Brain pericyte (primary cell): ENCODE results near the gene SPEG.
A peak's percentile ranks its signal among the peaks of the same experiment; 100 is the strongest.

Source experiments
- DNase-seq: peaks from one replicate; pipeline ENCODE4 v3.0.0-alpha.2; 2012; ENCODE audit warnings: low read depth, low spot score

SPEG gene

GRCh38 chr2:219530048-219530963, 95.7 kb downstream of the SPEG start:
- DNase-seq, result peak; percentile 48

DNA sequence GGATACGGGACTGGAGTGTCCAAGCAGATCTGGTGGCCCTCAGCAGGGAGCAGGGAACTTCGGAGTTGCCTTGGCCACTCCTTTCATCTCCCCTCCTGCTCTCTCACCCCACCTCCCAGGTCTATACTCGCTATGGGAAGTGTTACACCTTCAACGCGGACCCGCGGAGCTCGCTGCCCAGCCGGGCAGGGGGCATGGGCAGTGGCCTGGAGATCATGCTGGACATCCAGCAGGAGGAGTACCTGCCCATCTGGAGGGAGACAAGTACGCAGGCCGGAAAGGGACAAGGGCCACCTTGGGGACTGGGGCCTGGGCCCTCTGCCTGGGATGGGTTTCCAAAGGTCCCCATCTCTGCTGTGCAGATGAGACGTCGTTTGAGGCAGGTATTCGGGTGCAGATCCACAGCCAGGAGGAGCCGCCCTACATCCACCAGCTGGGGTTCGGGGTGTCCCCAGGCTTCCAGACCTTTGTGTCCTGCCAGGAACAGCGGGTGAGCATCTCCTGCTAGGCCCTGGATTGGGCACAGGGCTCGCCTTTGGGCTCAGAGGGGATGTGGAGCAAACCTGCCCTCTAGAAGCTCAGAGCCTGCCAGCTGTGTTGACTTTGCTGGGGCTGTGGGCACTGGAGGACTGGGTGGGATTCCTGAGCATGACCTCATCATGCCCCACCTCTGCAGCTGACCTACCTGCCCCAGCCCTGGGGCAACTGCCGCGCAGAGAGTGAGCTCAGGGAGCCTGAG, 97.2 kb downstream of the SPEG start:
- no peak for DNase-seq

DNA sequence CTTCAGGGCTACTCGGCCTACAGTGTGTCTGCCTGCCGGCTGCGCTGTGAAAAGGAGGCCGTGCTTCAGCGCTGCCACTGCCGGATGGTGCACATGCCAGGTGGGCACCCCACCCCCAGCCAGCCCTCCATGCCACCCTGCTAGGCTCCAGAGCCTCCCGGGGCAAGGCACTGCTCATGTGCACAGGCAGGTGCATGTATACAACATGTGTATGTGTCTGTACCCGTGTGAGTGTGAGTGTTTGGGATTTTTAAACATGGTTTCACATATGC, 97.7 kb downstream of the SPEG start:
- no peak for DNase-seq

DNA sequence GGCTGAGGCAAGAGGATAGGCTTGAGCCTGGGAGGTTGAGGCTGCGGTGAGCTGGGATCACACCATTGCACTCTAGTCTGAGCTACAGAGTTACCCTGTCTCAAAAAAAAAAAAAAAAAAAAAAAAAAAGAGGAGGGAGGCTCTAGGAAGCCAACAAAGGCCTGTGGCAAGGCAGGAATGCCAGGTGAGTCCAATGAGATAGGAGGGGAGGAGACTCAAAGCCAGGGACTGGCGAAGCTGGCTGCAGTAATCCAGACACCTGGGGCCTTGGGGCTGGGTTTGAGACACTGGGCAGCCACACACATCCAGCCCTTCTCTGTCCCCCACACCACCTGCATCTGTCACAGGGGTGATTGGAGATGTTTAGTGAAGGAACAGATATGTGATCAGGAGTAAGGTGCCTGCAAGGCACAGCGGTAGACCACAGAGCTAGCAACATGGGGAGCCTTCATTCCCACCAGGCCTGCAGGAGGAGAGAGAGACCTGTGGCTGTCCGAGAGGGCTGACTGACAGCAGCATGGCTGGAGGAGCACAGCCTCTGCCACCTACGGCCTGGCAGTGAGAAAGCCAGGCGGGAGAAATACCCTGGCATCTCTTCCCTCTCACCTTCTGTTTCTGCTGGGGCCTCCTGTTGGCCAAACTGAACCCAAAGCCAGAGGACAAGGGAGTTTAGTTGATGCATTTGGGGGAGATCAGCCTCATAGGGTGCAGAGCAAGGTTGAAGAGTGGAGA, 99.5 kb downstream of the SPEG start:
- no peak for DNase-seq

DNA sequence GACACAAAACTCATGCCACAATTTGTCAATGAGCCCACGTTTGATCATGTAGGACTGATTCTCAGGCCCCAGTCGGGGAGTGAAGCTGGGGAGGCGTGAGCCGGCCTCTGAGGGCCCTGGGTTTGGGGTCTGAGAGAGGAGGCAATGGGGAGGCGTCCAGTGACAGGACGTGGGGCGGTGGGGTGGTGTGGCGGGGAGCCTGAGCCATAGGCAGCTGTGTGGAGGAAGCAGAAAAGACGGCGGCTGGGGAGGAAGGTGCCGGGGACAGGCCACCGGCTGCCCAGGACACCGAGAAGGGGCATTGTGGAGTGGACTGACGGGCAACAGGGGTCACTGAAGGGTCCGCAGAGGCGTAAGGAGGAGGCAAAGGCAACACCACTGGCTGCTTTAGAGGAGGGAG, 101.8 kb downstream of the SPEG start:
- no peak for DNase-seq

DNA sequence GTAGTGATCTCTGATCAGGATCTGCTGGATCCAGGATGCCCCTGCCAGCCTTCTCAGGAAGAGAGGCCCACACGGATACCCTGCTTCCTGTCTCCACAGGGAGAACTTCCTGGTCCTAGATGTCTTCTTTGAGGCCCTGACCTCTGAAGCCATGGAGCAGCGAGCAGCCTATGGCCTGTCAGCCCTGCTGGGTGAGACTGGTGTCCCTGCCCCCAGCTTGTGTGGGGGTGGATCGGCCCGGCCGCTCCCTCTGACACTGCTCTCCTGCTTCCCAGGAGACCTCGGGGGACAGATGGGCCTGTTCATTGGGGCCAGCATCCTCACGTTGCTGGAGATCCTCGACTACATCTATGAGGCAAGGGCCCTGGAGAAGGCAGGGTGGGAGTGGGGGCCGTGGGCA, 102.3 kb downstream of the SPEG start:
- DNase-seq, result no peak

DNA sequence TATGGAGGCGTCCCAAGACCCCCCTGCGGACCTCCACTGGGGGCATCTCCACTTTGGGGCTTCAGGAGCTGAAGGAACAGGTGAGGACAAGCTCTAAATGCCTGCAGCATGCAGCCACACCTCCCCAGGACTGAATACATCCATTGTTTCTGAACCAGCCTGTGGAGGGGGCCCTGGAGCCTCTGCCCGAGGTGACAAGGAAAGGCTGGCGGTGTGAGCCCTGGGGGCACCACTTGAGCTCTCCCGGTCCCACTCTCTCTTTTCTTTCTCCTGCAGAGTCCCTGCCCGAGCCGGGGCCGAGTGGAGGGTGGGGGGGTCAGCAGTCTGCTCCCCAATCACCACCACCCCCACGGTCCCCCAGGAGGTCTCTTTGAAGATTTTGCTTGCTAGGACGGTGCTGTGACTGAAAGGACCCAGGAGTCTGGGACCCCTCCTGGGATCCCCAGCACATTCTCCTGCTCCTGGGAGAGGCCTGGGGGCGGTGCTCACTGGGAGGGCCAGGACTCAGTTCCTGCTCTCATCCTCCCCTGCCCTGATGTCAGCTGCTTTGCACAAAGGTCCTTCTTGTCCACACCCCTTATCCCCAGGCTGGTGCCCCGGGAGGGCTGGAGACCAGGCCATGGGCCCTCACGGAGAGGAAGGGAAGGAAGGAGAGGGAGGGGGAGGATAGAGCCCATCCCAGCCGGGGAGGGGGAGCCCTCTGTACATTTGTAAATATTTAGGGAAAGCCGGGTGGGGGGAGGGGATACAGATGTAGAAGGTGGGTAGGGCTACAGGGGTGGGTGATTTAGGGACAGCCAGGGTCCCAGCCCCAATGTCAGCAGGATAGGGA, 103.2 kb downstream of the SPEG start:
- no peak for DNase-seq

DNA sequence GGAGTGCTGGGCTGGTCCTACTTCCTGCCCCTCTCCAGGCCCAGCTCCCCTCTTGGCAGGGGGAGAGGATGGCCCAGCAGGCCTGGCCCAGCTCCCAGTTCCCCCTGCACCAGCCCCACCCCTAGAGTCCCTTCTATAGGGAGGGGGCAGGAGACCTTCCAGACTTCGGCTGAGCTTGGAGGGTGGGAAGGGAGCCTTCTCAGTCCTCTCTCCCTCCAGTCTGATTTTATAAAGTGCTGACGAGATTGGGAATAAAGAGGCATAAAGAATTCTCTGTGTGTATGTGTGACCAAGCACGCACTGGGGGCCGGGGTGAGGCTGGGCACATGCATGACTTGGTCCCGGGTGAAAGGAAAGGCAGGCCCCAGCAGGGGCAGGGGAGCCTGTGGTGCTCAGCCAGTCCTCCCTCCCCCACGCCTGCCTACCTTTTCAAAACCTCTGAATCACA, 103.9 kb downstream of the SPEG start:
- DNase-seq, result peak; percentile 34

DNA sequence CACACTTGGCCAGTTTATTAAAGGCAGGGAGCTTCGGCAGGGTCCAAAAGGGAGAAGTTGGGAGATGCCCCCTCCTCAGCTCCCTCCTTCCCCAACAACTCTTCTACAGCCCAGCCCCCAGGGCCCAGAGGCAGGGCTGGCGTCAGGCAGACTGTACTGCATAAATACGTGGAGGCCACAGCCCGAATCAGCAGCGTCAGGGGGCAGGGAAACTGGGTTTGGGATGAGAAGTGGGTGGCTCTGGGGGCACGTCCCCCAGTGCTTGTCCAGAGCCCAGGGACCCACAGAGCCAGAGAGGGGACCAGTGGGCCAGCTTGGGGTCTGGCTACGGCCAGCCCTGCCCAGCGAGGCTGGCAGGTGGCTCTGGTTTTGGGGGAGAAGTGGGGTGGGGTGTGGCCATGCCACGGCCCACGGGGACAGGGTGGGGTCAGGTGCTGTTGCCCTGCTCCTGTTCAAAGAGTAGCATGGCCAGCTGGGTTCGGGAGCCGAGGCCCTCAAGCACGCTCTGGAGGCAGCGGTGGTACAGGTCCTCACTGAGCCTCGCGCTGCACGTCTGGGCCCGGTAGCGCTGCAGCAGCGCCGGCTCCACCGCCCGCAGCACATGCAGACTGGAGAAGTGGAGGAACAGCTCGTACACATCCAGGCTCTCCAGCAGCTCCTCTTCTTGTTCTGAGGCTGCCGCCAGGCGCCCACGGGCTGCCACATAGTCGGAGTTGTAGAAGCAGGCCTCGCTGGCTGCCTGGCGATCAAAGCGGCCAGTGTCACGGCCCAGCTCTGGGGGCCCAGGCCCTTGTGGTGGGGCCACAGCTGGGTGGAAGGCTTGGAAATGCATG, 104.5 kb downstream of the SPEG start:
- no peak for DNase-seq

DNA sequence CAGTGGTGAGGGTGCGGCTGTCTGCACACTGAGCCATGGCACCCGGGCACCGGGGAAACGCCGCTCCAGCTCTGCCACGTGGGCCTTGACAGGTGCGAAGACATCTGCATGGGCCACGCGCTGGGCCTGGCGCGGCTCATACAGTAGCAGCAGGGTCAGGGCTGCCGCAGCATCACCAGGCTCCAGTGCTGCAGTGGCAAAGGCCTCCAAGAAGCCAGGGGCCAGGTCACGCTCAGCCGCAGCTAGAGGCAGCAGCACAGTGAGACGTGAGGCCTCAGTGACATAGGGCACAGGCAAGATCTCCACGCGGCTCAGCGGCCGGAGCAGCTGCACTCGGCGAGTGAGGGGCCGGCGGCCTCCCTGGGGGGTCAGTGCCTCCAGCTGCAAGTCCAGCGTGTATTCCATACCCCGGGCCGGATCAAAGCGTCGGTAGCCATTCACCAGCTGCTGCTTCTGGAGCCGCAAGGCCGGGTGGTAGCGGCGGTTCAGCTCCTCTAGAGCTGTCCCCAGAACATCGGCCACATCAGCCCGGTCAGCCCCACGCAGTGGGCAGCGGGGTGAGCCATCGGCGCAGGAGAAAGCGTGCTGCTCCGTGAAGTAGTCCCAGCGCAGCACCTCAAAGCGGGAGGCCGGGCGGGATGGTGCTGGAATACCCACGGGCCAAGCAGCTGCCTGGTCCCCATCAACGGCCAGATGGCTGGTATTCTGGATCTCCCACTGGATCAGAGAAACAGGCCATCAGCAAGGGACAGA, 105.5 kb downstream of the SPEG start:
- DNase-seq, result no peak

DNA sequence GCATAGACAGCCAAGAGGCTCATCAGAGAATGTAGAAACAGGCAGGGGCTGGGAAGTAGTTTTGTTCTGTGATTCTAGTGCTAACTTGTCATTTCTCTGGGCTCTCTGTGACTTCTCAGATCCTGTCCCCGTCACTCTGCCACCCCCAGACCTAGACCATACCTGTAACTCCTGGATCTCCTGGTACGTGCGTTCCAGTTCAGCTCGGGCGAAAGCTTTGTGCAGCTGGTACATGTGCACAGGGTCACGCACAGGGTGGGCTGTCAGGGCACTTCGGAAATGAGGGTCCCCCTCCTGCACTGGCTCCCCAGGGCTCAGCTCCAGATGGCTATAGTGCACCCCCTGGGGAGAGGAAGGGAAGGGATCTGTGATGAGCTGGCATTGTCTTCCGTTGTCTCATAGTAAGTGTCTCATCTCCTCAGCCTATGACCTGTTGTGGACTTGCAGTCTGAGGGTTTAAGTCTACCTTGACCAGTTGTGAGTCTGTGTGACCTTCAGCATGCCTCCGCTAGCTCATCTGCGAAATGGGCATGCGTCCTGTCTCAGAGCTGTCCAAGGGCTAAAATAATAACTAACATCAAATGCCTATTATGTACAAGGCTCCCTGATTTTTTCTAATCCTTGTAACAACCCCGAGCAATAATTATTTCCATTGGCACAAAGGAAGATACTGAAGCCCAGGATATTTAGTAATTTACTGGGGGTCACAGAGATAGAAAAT, 106.3 kb downstream of the SPEG start:
- DNase-seq, result no peak

DNA sequence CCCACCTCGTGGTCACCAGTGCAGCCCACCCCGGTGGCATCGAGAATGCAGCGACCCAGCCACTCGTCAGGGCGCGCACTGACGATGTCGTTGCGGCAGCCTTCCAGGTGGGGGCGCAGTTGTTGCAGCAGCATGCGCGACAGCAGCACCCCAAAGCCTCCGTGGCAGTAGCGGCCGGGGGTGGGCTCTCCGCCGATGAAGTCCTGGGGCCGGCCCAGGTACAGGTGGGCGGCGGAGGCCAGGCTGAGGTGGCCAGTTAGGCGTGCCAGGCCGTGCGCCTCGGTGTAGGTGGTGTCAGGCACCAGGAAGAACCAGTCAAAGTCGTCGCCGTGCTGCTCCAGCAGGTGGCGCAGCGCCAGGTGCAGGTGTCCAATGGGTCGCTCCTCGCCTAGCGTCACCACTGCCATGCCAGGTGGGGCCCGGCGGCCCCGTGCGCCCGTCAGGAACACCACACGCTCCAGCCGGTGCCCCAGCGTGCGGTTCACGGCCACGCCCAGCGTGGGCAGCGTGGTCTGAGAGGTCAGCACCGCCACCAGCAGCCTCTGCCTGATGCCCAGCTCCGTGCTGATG, 107.1 kb downstream of the SPEG start:
- DNase-seq, result no peak

DNA sequence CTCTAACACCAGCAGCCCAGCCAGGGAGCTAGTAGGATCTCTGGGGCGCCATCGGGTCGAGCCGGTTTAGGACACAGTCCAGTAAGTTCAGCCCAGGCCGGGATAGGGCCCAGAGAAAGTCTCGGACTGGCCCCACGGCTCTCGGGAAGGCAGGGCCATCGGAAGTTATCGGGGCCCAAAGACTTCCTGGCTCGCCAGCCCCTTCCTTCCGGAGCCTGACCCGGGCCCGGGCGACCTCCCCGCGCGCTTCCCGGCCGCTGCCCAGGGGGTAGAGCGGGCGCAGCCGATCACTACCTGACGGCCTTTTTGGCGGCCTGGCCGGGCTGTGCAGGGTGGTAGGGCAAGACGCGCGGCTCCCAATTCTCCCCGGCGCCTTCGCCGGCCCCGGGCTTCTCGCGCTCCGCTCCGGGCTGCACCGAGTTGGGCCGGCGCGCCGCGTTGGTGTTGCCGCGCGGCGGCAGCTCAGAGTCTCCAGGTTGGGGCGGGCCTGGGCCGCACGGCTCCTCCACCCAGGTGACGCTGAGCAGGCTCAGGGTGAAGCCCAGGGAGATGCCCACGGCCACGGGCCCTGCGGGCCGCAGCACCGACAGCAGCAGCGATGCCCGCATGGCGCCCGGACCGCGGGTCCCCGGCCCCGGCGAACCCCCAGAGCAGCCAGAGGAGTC, 108.4 kb downstream of the SPEG start:
- no peak for DNase-seq

GRCh38 chr2:219543596-219544358, 109.1 kb downstream of the SPEG start, which contains the start of the genes CHPF and TMEM198:
TSS of gene CHPF (minus strand) at chr2:219543809. CDS start at chr2:219543538, 271 bp downstream.
TSS of gene TMEM198 (plus strand) at chr2:219544028. CDS start at chr2:219544728, 700 bp downstream.
- peak; percentile 93 for DNase-seq

GRCh38 chr2:219544567-219544966, 109.9 kb downstream of the SPEG start:
- DNase-seq, result no peak

DNA sequence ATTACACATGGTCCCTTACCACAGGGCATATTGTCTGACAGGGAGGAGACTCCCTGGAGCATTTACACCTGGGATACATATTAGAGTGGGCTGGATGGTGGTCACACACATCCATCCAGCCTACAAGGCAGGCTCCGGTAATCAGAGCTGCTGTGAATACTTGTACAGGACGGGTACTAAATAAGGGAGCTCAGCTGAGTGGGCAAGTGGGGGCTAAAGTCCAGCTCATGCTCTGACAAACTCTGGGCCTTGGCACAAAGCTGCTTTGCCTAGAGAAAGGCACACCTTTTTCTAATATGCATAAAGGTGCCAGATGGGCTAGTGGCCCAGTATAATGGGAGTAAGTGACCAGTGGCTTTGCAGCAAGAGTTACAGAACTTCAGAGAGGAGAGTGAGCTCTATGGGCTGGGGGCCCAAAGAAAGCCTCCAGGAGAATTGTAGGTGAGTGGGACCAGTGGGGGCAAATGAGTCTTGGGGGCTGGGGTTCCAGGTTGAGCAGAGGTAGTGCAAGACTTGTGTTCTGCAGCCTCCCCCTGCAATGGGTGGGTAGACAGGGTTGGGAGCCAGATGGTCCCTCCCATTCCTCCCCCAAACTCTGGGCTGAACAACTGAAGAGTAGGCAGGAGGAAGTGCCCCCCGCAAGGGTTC, 110.8 kb downstream of the SPEG start:
- no peak for DNase-seq

DNA sequence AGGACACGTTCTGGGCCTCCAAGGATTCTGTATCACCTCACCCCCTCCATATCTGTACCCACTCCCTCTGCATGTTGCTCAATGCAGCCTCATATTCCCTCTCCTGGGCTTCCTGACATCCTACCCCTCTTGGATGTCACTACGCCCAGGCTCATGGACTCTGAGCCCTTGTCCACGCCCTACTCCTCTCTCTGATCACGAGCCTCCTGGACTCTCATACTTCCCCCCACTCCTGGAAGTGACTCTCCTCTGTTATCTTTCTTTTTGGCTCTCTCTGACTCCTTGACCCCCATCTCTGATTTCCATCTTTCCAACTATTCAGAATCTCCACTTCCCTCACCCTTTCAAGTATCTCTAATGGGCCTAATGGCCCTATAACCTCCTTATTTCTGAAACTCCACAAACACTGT, 111.3 kb downstream of the SPEG start:
- DNase-seq, result no peak
